Vagina (tissue), 2 donors: ENCODE measurements around the gene STKLD1. TPM values are rescaled to one million over a fixed set of nuclear protein-coding genes. Genes with fewer than 3 reads are reported as not detected.
"Not testable (repeated sequence)": the region's sequence is repeated elsewhere in the genome, so short reads cannot be mapped to it uniquely, and the experiment has no call there.

Experiments used
- DNase-seq, 2 donors: peaks; one replicate each; pipeline ENCODE4 v3.0.0-alpha.2; 2017; ENCODE audit errors: extremely low spot score in 2 of 2
- H3K27ac ChIP-seq: fragments of 200-600 bp; sonication (generic); one replicate; pipeline ENCODE4 v1.5.1; 2019
- H3K27me3 ChIP-seq: fragments of 200-600 bp; sonication (generic); one replicate; pipeline ENCODE4 v1.5.1; 2019
- H3K36me3 ChIP-seq, 2 donors: fragments of 200-600 bp; sonication (generic); one replicate each; pipeline ENCODE4 v1.5.1; 2017 to 2019
- H3K4me1 ChIP-seq: fragments of 200-600 bp; sonication (generic); one replicate; pipeline ENCODE4 v1.5.1; 2019
- H3K4me3 ChIP-seq, 2 donors: fragments of 200-600 bp; sonication (generic); 1 replicate in 1 of 2; 2 replicates in 1 of 2; pipeline ENCODE4 v1.5.1; 2016 to 2019
- H3K9me3 ChIP-seq: fragments of 200-600 bp; sonication (generic); one replicate; pipeline ENCODE4 v1.5.1; 2019
- CTCF ChIP-seq, 3 experiments: fragments of 450-650 bp in 2 of 3; fragments of 200-600 bp in 1 of 3; sonication (generic) in 1 of 3; IDR thresholded peaks; one replicate each; pipeline ENCODE4 v1.5.1; 2017 to 2019; ENCODE audit warnings: antibody characterized with exemption in 3 of 3, mild to moderate bottlenecking in 2 of 3, moderate library complexity in 2 of 3
- POLR2A ChIP-seq, 2 donors: fragments of 450-650 bp; IDR thresholded peaks; one replicate each; pipeline ENCODE4 v1.6.1; 2017; ENCODE audit warnings: antibody characterized with exemption in 2 of 2, mild to moderate bottlenecking in 2 of 2, moderate library complexity in 2 of 2
- POLR2AphosphoS5 ChIP-seq, 2 donors: sonication (generic); formaldehyde crosslinking; IDR thresholded peaks; one replicate each; pipeline ENCODE4 v1.9.0; 2017; ENCODE audit warnings: antibody characterized with exemption in 2 of 2, mild to moderate bottlenecking in 2 of 2, low read depth in 1 of 2; ENCODE audit not compliant: insufficient read depth in 1 of 2
- intact Hi-C: fragments of 100-400 bp; cut with DNase I; formaldehyde crosslinking; loops from one replicate; pipeline ENCODE4 v1.15.1; 2023
- total RNA-seq: library from RNA; depleted of rRNA; stranded (reverse); fragments of >200 nt; gene quantifications from one replicate; pipeline ENCODE4 v1.2.3, GENCODE V29; 2016

STKLD1 gene
- total RNA-seq, 1 donor from 2014 or later: not detected

- no peak for DNase-seq
- Histone ChIP-seq H3K27ac (peak overlapping the region; percentile 86), H3K4me1 (peaks cover 62% of the 10 kb centered on the region), H3K9me3 (no peaks in the 10 kb centered on the region), H3K4me3 (peak overlapping the region; percentile 91 to 92), H3K36me3 (no peaks in the 10 kb centered on the region), H3K27me3 (no peaks in the 10 kb centered on the region)
- intact Hi-C loops: loop anchor here (10.0 kb wide), 1 partner anchor 1770 kb away; no protein-coding TSS in a partner anchor
- TF ChIP-seq CTCF (IDR thresholded peaks at IDR 0.05): no peak
- no peak for TF ChIP-seq POLR2A (IDR thresholded peaks at IDR 0.05)
- no peak for TF ChIP-seq POLR2AphosphoS5 (IDR thresholded peaks at IDR 0.05; ENCODE audit: insufficient read depth in 1 of 2, low read depth in 1 of 2)
Measured at GRCh38 chr9:133375116-133375723, 946 bp upstream of the STKLD1 start.

- H3K4me3 ChIP-seq, H3K9me3 ChIP-seq, H3K27me3 ChIP-seq, H3K27ac ChIP-seq, DNase-seq, H3K36me3 ChIP-seq: not testable (repeated sequence)
- intact Hi-C loops: loop anchor here (10.0 kb wide), 1 partner anchor 1772 kb away; no protein-coding TSS in a partner anchor
- H3K4me1 ChIP-seq: peaks cover 41% of the 10 kb centered on the region
Measured at GRCh38 chr9:133377280-133377679, 1.1 kb downstream of the STKLD1 start.

- no peak overlapping the region for H3K27ac ChIP-seq
- intact Hi-C loops: loop anchor here (10.0 kb wide), 1 partner anchor 1773 kb away; no protein-coding TSS in a partner anchor
- no peaks in the 10 kb centered on the region for H3K9me3 ChIP-seq
- no peaks in the 10 kb centered on the region for H3K36me3 ChIP-seq
- H3K4me3 ChIP-seq: no peak overlapping the region
- DNase-seq: no peak
- H3K4me1 ChIP-seq: peaks cover 37% of the 10 kb centered on the region
- TF ChIP-seq POLR2A (IDR thresholded peaks at IDR 0.05): no peak
- TF ChIP-seq CTCF (IDR thresholded peaks at IDR 0.05): no peak
- no peak for TF ChIP-seq POLR2AphosphoS5 (IDR thresholded peaks at IDR 0.05; ENCODE audit: insufficient read depth in 1 of 2, low read depth in 1 of 2)
- H3K27me3 ChIP-seq: no peaks in the 10 kb centered on the region
Measured at GRCh38 chr9:133377721-133378216, 1.6 kb downstream of the STKLD1 start.

- no peaks in the 10 kb centered on the region for H3K9me3 ChIP-seq
- H3K27me3 ChIP-seq: no peaks in the 10 kb centered on the region
- no peak overlapping the region for H3K27ac ChIP-seq
- TF ChIP-seq CTCF (IDR thresholded peaks at IDR 0.05) (no peak), POLR2A (IDR thresholded peaks at IDR 0.05) (no peak), POLR2AphosphoS5 (IDR thresholded peaks at IDR 0.05; ENCODE audit: insufficient read depth in 1 of 2, low read depth in 1 of 2) (no peak)
- H3K36me3 ChIP-seq: no peaks in the 10 kb centered on the region
- no peak for DNase-seq
- peaks cover 29% of the 10 kb centered on the region for H3K4me1 ChIP-seq
- intact Hi-C loops: loop anchor here (10.0 kb wide), 1 partner anchor 1774 kb away; no protein-coding TSS in a partner anchor
- H3K4me3 ChIP-seq: no peak overlapping the region
Measured at GRCh38 chr9:133378408-133378962, 2.3 kb downstream of the STKLD1 start.

- Histone ChIP-seq H3K36me3 (no peaks in the 10 kb centered on the region), H3K4me1 (peaks cover 20% of the 10 kb centered on the region), H3K4me3 (no peak overlapping the region), H3K27me3 (no peaks in the 10 kb centered on the region), H3K27ac (no peak overlapping the region), H3K9me3 (no peaks in the 10 kb centered on the region)
- TF ChIP-seq POLR2A (IDR thresholded peaks at IDR 0.05) (no peak), POLR2AphosphoS5 (IDR thresholded peaks at IDR 0.05; ENCODE audit: insufficient read depth in 1 of 2, low read depth in 1 of 2) (no peak), CTCF (IDR thresholded peaks at IDR 0.05) (no peak)
- intact Hi-C loops: loop anchor here (10.0 kb wide), 1 partner anchor 1775 kb away; no protein-coding TSS in a partner anchor
- no peak for DNase-seq
Measured at GRCh38 chr9:133379153-133380086, 3.3 kb downstream of the STKLD1 start.
